HepG2 (cell line): ENCODE results near the gene ZFAND2B. TPM values are rescaled to one million over a fixed set of nuclear protein-coding genes. Genes with fewer than 3 reads are reported as not detected.

Source experiments
- ATAC-seq: fragments of 200-7000 bp; cut with Tn5 transposase; 3 replicates; pipeline ENCODE4 v1.9.1; 2020; ENCODE audit warnings: mild to moderate bottlenecking, moderate library complexity
- BruUV-seq: library from RNA; stranded (reverse); fragments of 400-500 nt; replicated peaks from 2 replicates; lab custom pipeline; 2021; lab: Mats Ljungman, UMichigan
- CTCF ChIA-PET: fragments of 300-600 bp; formaldehyde crosslinking; extraction: SDS; loops from one replicate; lab custom pipeline; 2021; ENCODE audit warnings: low total read pairs, inconsistent platforms, low intra/inter-chr PET ratio; lab: Yijun Ruan, JAX
- POLR2A ChIA-PET: fragments of 350-600 bp; sonication (Branson Sonifier 250); formaldehyde crosslinking; loops from one replicate; lab custom pipeline; 2020; ENCODE audit warnings: antibody characterized with exemption, inconsistent platforms; lab: Yijun Ruan, JAX
- DNase-seq: peaks from one replicate; pipeline ENCODE4 v3.0.0-alpha.2; 2015; ENCODE audit warnings: low spot score
- FAIRE-seq: peaks from 3 replicates; lab custom pipeline; 2011; peaks lifted over from hg19 to GRCh38; lab: Jason Lieb, UNC
- H2AFZ ChIP-seq: one replicate; pipeline ENCODE4 v1.6.1; 2011; ENCODE audit warnings: low read length, inconsistent platforms
- H3K27ac ChIP-seq: fragments of 300-600 bp; 3 replicates; pipeline ENCODE4 v1.8.0; 2011; ENCODE audit warnings: mixed run types, mild to moderate bottlenecking, mixed read lengths, low read length, inconsistent platforms; ENCODE audit not compliant: insufficient read depth; ENCODE audit errors: extremely low read length
- H3K27me3 ChIP-seq, 2 experiments: fragments of 200-600 bp in 1 of 2; 2 replicates in 1 of 2; 3 replicates in 1 of 2; pipeline versions ENCODE4 v1.6.0 to v1.8.0; 2011; ENCODE audit warnings: low read length in 2 of 2, mild to moderate bottlenecking in 2 of 2, moderate library complexity in 2 of 2, inconsistent platforms in 1 of 2; ENCODE audit not compliant: insufficient read depth in 2 of 2, control insufficient read depth in 1 of 2
- H3K36me3 ChIP-seq, 2 experiments: fragments of 200-600 bp in 1 of 2; replicated peaks in 1 of 2; 2 replicates in 1 of 2; 3 replicates in 1 of 2; pipeline versions ENCODE4 v1.5.1 to v1.8.0; 2011; ENCODE audit warnings: low read length in 2 of 2, inconsistent platforms in 1 of 2; ENCODE audit not compliant: insufficient read depth in 2 of 2, control insufficient read depth in 1 of 2
- H3K4me1 ChIP-seq: 2 replicates; pipeline ENCODE4 v1.5.1; 2012; ENCODE audit warnings: low read length, inconsistent platforms; ENCODE audit not compliant: insufficient read depth
- H3K4me2 ChIP-seq: 2 replicates; pipeline ENCODE4 v1.6.0; 2011; ENCODE audit warnings: low read depth, low read length, inconsistent platforms
- H3K4me3 ChIP-seq, 3 experiments: fragments of 200-600 bp in 1 of 3; sonication (generic), shearing (Covaris generic) in 1 of 3; replicated peaks in 1 of 3; 2 replicates each; pipeline ENCODE4 v1.5.1; 2011 to 2016; ENCODE audit warnings: low read length in 3 of 3, inconsistent platforms in 2 of 3, low read depth in 2 of 3, mild to moderate bottlenecking in 2 of 3, control low read depth in 1 of 3, mixed read lengths in 1 of 3; ENCODE audit not compliant: insufficient read depth in 1 of 3
- H3K79me2 ChIP-seq: one replicate; pipeline ENCODE4 v1.6.1; 2011; ENCODE audit warnings: low read length, inconsistent platforms; ENCODE audit not compliant: insufficient read depth
- H3K9ac ChIP-seq: 2 replicates; pipeline ENCODE4 v1.6.0; 2011; ENCODE audit warnings: mild to moderate bottlenecking, low read depth, low read length, inconsistent platforms; ENCODE audit not compliant: insufficient read depth
- H3K9me3 ChIP-seq: 2 replicates; pipeline ENCODE4 v1.5.1; 2012; ENCODE audit warnings: mild to moderate bottlenecking, low read length
- H4K20me1 ChIP-seq: 2 replicates; pipeline ENCODE4 v1.6.0; 2011; ENCODE audit warnings: inconsistent platforms, mild to moderate bottlenecking, low read length, moderate library complexity; ENCODE audit not compliant: insufficient read depth
- ATF7-NPFF ChIP-seq: sonication (generic); formaldehyde crosslinking; IDR thresholded peaks from 2 replicates; pipeline ENCODE4 v1.8.1; 2023; ENCODE audit warnings: mild to moderate bottlenecking, low read depth, missing genetic modification reagents, moderate library complexity
- CAMTA2 ChIP-seq: sonication (generic); formaldehyde crosslinking; IDR thresholded peaks from 2 replicates; pipeline ENCODE4 v1.4.0; 2020; ENCODE audit warnings: mild to moderate bottlenecking, missing genetic modification reagents, borderline replicate concordance
- HMG20B ChIP-seq: conservative IDR thresholded peaks from 2 replicates; pipeline ENCODE4 v1.6.1; 2016; ENCODE audit warnings: missing genetic modification reagents, missing compliant biosample characterization
- HOXA3 ChIP-seq: sonication (generic); formaldehyde crosslinking; IDR thresholded peaks from 2 replicates; pipeline ENCODE4 v1.5.0; 2020; ENCODE audit warnings: missing genetic modification reagents
- KLF16 ChIP-seq, 2 experiments: sonication (generic) in 1 of 2; formaldehyde crosslinking in 1 of 2; IDR thresholded peaks; 2 replicates each; pipeline versions ENCODE4 v1.6.1 to v1.8.0; 2016 to 2023; ENCODE audit warnings: missing genetic modification reagents in 2 of 2, missing compliant biosample characterization in 1 of 2
- RFX1 ChIP-seq: fragments of 450-650 bp; IDR thresholded peaks from 2 replicates; pipeline ENCODE4 v1.6.1; 2017
- ZNF451 ChIP-seq: sonication (generic); formaldehyde crosslinking; IDR thresholded peaks from 2 replicates; pipeline ENCODE4 v1.5.0; 2020; ENCODE audit warnings: mild to moderate bottlenecking, missing genetic modification reagents
- WGBS: methylation state at CpG from one replicate; pipeline ENCODE4 v1.1.6; 2017; ENCODE audit warnings: low lambda C conversion rate; 5-methylcytosine and 5-hydroxymethylcytosine counted together
- in situ Hi-C: cut with HindIII; loops from 2 replicates; pipeline ENCODE4 v1.10.0; 2017; ENCODE audit warnings: low pct_unique_long_range_greater_than_20kb; ENCODE audit not compliant: extremely low pct_ligation_motif_present
- intact Hi-C: fragments of 100-400 bp; cut with micrococcal nuclease; formaldehyde crosslinking; loops from one replicate; pipeline ENCODE4 v1.10.0; 2022; ENCODE audit not compliant: unreplicated experiment
- polyA plus RNA-seq, 8 experiments: library from polyadenylated mRNA; depleted of rRNA in 3 of 8; stranded (reverse) in 7 of 8; unstranded in 1 of 8; fragments of >200 nt; fragmentation: Illumina TruSeq in 4 of 8; extraction: Trizol in 4 of 8; gene quantifications; 2 replicates each; pipeline versions ENCODE4 v1.2.1 to v1.2.3, GENCODE V29; 2011 to 2016; ENCODE audit warnings: low read depth in 4 of 8, missing spikeins in 1 of 8, mixed read lengths in 1 of 8; ENCODE audit not compliant: insufficient read depth in 1 of 8
- total RNA-seq, 5 experiments: library from RNA; depleted of rRNA; stranded (reverse); fragments of >200 nt; fragmentation: Illumina TruSeq; extraction: Trizol; gene quantifications; 2 replicates each; pipeline ENCODE4 v1.2.3, GENCODE V29; 2016; ENCODE audit warnings: low read depth in 1 of 5
- TF ChIP-seq, protein P1 (sequence below), 2 experiments: sonication (generic) in 1 of 2; formaldehyde crosslinking in 1 of 2; IDR thresholded peaks; 2 replicates each; pipeline versions ENCODE4 v1.4.0 to v1.6.1; 2018 to 2020; ENCODE audit warnings: missing genetic modification reagents in 2 of 2, borderline replicate concordance in 1 of 2, low read depth in 1 of 2, mild to moderate bottlenecking in 1 of 2, missing biosample characterization in 1 of 2
- TF ChIP-seq, protein P2 (sequence below): sonication (generic); formaldehyde crosslinking; IDR thresholded peaks from 2 replicates; pipeline ENCODE4 v1.9.0; 2022; ENCODE audit warnings: missing genetic modification reagents, mild to moderate bottlenecking, borderline replicate concordance
- TF ChIP-seq, protein P3 (sequence below): sonication (generic); formaldehyde crosslinking; IDR thresholded peaks from 2 replicates; pipeline ENCODE4 v1.5.1; 2020; ENCODE audit warnings: mild to moderate bottlenecking, missing genetic modification reagents, borderline replicate concordance

ZFAND2B gene
- total and polyA plus RNA-seq, 2 of the 13 experiments (the other 11 are each of a cell fraction or from before 2014, with no cell fraction given): 53.3 to 115 TPM

DNA sequence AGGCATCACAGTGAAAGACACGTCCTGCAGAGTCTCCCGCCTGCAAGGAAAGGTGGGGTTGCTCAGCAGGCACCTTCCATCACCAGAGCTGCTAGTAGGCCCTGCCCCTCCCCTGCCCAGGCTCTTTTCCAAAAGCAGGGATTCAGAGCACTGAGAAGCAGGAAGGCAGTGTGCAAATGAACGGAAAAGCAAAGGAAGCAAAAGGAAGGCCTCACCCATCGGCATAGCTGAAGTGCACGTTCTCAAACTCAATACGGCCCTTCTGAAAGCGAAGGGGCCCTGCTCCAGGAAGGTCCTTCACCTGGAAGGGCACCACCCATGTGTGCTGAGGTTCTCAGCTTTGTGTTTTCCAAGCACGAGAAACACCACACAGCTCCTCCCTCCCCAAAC is 6.4 kb downstream of the ZFAND2B start:
- Histone ChIP-seq H2AFZ (no peak overlapping the region), H3K27me3 (no peaks in the 10 kb centered on the region), H3K79me2 (peaks cover 11% of the 10 kb centered on the region), H3K4me1 (peaks cover 71% of the 10 kb centered on the region), H3K36me3 (peaks cover 38 to 66% of the 10 kb centered on the region in 2 experiments), H3K9ac (no peak overlapping the region), H3K4me2 (no peak overlapping the region), H3K4me3 (no peak overlapping the region), H3K27ac (no peak overlapping the region), H4K20me1 (no peaks in the 10 kb centered on the region), H3K9me3 (no peaks in the 10 kb centered on the region)
- in situ Hi-C loops: no loop called here
- 97% methylated on average over 8 of the region's 8 CpGs for WGBS
- TF ChIP-seq ATF7-NPFF (no peak), ZNF451 (CRISPR knock-in tag) (no peak), KLF16 (CRISPR knock-in tag; IDR thresholded peaks at IDR 0.05) (no peak), RFX1 (no peak), CAMTA2 (CRISPR knock-in tag) (no peak), HOXA3 (CRISPR knock-in tag) (no peak), HMG20B (CRISPR knock-in tag) (no peak)
- TF ChIP-seq, protein P1, sequence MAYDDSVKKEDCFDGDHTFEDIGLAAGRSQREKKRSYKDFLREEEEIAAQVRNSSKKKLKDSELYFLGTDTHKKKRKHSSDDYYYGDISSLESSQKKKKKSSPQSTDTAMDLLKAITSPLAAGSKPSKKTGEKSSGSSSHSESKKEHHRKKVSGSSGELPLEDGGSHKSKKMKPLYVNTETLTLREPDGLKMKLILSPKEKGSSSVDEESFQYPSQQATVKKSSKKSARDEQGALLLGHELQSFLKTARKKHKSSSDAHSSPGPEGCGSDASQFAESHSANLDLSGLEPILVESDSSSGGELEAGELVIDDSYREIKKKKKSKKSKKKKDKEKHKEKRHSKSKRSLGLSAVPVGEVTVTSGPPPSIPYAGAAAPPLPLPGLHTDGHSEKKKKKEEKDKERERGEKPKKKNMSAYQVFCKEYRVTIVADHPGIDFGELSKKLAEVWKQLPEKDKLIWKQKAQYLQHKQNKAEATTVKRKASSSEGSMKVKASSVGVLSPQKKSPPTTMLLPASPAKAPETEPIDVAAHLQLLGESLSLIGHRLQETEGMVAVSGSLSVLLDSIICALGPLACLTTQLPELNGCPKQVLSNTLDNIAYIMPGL (CRISPR knock-in tag; IDR thresholded peaks at IDR 0.05; ENCODE audit: borderline replicate concordance in 1 of 2, low read depth in 1 of 2): no peak
- TF ChIP-seq, protein P2, sequence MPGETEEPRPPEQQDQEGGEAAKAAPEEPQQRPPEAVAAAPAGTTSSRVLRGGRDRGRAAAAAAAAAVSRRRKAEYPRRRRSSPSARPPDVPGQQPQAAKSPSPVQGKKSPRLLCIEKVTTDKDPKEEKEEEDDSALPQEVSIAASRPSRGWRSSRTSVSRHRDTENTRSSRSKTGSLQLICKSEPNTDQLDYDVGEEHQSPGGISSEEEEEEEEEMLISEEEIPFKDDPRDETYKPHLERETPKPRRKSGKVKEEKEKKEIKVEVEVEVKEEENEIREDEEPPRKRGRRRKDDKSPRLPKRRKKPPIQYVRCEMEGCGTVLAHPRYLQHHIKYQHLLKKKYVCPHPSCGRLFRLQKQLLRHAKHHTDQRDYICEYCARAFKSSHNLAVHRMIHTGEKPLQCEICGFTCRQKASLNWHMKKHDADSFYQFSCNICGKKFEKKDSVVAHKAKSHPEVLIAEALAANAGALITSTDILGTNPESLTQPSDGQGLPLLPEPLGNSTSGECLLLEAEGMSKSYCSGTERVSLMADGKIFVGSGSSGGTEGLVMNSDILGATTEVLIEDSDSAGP (CRISPR knock-in tag): no peak
- TF ChIP-seq, protein P3, sequence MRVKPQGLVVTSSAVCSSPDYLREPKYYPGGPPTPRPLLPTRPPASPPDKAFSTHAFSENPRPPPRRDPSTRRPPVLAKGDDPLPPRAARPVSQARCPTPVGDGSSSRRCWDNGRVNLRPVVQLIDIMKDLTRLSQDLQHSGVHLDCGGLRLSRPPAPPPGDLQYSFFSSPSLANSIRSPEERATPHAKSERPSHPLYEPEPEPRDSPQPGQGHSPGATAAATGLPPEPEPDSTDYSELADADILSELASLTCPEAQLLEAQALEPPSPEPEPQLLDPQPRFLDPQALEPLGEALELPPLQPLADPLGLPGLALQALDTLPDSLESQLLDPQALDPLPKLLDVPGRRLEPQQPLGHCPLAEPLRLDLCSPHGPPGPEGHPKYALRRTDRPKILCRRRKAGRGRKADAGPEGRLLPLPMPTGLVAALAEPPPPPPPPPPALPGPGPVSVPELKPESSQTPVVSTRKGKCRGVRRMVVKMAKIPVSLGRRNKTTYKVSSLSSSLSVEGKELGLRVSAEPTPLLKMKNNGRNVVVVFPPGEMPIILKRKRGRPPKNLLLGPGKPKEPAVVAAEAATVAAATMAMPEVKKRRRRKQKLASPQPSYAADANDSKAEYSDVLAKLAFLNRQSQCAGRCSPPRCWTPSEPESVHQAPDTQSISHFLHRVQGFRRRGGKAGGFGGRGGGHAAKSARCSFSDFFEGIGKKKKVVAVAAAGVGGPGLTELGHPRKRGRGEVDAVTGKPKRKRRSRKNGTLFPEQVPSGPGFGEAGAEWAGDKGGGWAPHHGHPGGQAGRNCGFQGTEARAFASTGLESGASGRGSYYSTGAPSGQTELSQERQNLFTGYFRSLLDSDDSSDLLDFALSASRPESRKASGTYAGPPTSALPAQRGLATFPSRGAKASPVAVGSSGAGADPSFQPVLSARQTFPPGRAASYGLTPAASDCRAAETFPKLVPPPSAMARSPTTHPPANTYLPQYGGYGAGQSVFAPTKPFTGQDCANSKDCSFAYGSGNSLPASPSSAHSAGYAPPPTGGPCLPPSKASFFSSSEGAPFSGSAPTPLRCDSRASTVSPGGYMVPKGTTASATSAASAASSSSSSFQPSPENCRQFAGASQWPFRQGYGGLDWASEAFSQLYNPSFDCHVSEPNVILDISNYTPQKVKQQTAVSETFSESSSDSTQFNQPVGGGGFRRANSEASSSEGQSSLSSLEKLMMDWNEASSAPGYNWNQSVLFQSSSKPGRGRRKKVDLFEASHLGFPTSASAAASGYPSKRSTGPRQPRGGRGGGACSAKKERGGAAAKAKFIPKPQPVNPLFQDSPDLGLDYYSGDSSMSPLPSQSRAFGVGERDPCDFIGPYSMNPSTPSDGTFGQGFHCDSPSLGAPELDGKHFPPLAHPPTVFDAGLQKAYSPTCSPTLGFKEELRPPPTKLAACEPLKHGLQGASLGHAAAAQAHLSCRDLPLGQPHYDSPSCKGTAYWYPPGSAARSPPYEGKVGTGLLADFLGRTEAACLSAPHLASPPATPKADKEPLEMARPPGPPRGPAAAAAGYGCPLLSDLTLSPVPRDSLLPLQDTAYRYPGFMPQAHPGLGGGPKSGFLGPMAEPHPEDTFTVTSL (CRISPR knock-in tag): no peak
- ChIA-PET POLR2A (interaction anchor here (1.1 to 3.4 kb wide), 2 partner anchors 36 to 37 kb away, joined by 4 to 20 read pairs; partner anchors contain the start of gene CNPPD1), CTCF (no interaction called here)
- BruUV-seq: no TSS peak
- ATAC-seq: no peak
- FAIRE-seq: no peak
- DNase-seq: no peak
- intact Hi-C loops: no loop called here
